Lung (tissue), 10 donors: ENCODE measurements around the gene TIMM23. TPM values are rescaled to one million over a fixed set of nuclear protein-coding genes. Genes with fewer than 3 reads are reported as not detected.
"Not testable (repeated sequence)": the region's sequence is repeated elsewhere in the genome, so short reads cannot be mapped to it uniquely, and the experiment has no call there.

ENCODE experiments used
- ATAC-seq: fragments of 200-7000 bp; cut with Tn5 transposase; one replicate; pipeline ENCODE4 v1.9.1; 2020; ENCODE audit warnings: moderate number of reproducible peaks; ENCODE audit not compliant: insufficient read depth, low FRiP score
- DNase-seq, 3 donors: peaks; one replicate each; pipeline ENCODE4 v3.0.0-alpha.2; 2013 to 2017
- H3K27ac ChIP-seq, 2 donors: one replicate each; pipeline ENCODE4 v1.5.1; 2013; ENCODE audit warnings: mild to moderate bottlenecking in 2 of 2, moderate library complexity in 2 of 2, control low read depth in 1 of 2, inconsistent platforms in 1 of 2, low read depth in 1 of 2, low read length in 1 of 2
- H3K27me3 ChIP-seq, 3 donors: one replicate each; pipeline ENCODE4 v1.5.1; 2013; ENCODE audit warnings: low read length in 2 of 3; ENCODE audit not compliant: control insufficient read depth in 3 of 3, insufficient read depth in 3 of 3
- H3K36me3 ChIP-seq, 4 donors: one replicate each; pipeline ENCODE4 v1.5.1; 2013; ENCODE audit warnings: low read length in 4 of 4, mild to moderate bottlenecking in 1 of 4, moderate library complexity in 1 of 4; ENCODE audit not compliant: control insufficient read depth in 4 of 4, insufficient read depth in 4 of 4
- H3K4me1 ChIP-seq, 5 donors: one replicate each; pipeline ENCODE4 v1.5.1; 2013; ENCODE audit warnings: low read length in 5 of 5, mild to moderate bottlenecking in 2 of 5, moderate library complexity in 1 of 5; ENCODE audit not compliant: control insufficient read depth in 5 of 5, insufficient read depth in 5 of 5
- H3K4me3 ChIP-seq: one replicate; pipeline ENCODE4 v1.5.1; 2013; ENCODE audit warnings: mild to moderate bottlenecking, control low read depth, moderate library complexity
- H3K9ac ChIP-seq, 2 donors: one replicate each; pipeline ENCODE4 v1.5.1; 2013; ENCODE audit warnings: low read length in 2 of 2, control low read depth in 1 of 2; ENCODE audit not compliant: insufficient read depth in 1 of 2
- H3K9me3 ChIP-seq, 4 donors: one replicate each; pipeline ENCODE4 v1.5.1; 2013; ENCODE audit warnings: low read length in 3 of 4, mild to moderate bottlenecking in 1 of 4, moderate library complexity in 1 of 4; ENCODE audit not compliant: control insufficient read depth in 4 of 4, insufficient read depth in 3 of 4
- WGBS, 2 donors: extraction: QIAGEN DNeasy Blood & Tissue Kit; methylation state at CpG; one replicate each; pipeline ENCODE4 v1.1.7; 2013; 5-methylcytosine and 5-hydroxymethylcytosine counted together
- polyA plus RNA-seq, 2 donors: library from polyadenylated mRNA; stranded (reverse); fragments of 200-250 nt; gene quantifications; one replicate each; pipeline ENCODE4 v1.2.1, GENCODE V29; 2013
- total RNA-seq, 2 donors: library from RNA; depleted of rRNA in 1 of 2; stranded (reverse); fragments of >200 nt in 1 of 2; gene quantifications; one replicate each; pipeline ENCODE4 v1.2.1, GENCODE V29; 2014 to 2021
- donor health status: Bipolar disorder and iron deficiency.
- donor health status: healthy.
- donor health status: DM: yes; HTN: yes; CAD: no.

Gene TIMM23
- total and polyA plus RNA-seq, 4 donors, result 37.0 to 63.1 (median 46.5) TPM

- H3K4me1 ChIP-seq, H3K4me3 ChIP-seq, ATAC-seq, H3K27me3 ChIP-seq, H3K36me3 ChIP-seq, H3K9me3 ChIP-seq, H3K27ac ChIP-seq, DNase-seq, H3K9ac ChIP-seq: not testable (repeated sequence)
- WGBS, 2 donors, result 94 to 97% methylated on average over 1 of the region's 1 CpG
Measured at GRCh38 chr10:45947363-45947762, 24.9 kb upstream of the TIMM23 start.

- not testable (repeated sequence) for H3K27ac ChIP-seq, H3K27me3 ChIP-seq, H3K4me3 ChIP-seq, H3K9ac ChIP-seq, H3K9me3 ChIP-seq, H3K36me3 ChIP-seq, ATAC-seq, H3K4me1 ChIP-seq, DNase-seq
Measured at GRCh38 chr10:45948801-45949200, 23.5 kb upstream of the TIMM23 start.

GRCh38 chr10:45954367-45954766 is 17.9 kb upstream of the TIMM23 start:
- WGBS, 2 donors, result 89% methylated on average over 4 of the region's 4 CpGs
- not testable (repeated sequence) for H3K4me3 ChIP-seq, H3K4me1 ChIP-seq, H3K36me3 ChIP-seq, H3K9ac ChIP-seq, H3K27ac ChIP-seq, ATAC-seq, H3K27me3 ChIP-seq, H3K9me3 ChIP-seq, DNase-seq

- not testable (repeated sequence) for H3K4me3 ChIP-seq, ATAC-seq, H3K9ac ChIP-seq, H3K9me3 ChIP-seq, H3K4me1 ChIP-seq, H3K36me3 ChIP-seq, H3K27me3 ChIP-seq, H3K27ac ChIP-seq
- DNase-seq, result peak in 1 of 3 donors; percentile 0
- 87 to 90% methylated on average over 3 to 4 of the region's 6 CpGs for WGBS, 2 donors
Measured at GRCh38 chr10:45956634-45957033, 15.7 kb upstream of the TIMM23 start.

- H3K4me1 ChIP-seq, H3K36me3 ChIP-seq, H3K27me3 ChIP-seq, H3K27ac ChIP-seq, H3K9me3 ChIP-seq, DNase-seq, ATAC-seq, H3K4me3 ChIP-seq, H3K9ac ChIP-seq: not testable (repeated sequence)
- 96 to 98% methylated on average over 6 of the region's 6 CpGs for WGBS, 2 donors
Measured at GRCh38 chr10:45957928-45958327, 14.4 kb upstream of the TIMM23 start.

- H3K27me3 ChIP-seq, H3K36me3 ChIP-seq, H3K4me3 ChIP-seq, H3K27ac ChIP-seq, H3K9me3 ChIP-seq, H3K9ac ChIP-seq, H3K4me1 ChIP-seq, DNase-seq, ATAC-seq: not testable (repeated sequence)
- 83 to 89% methylated on average over 6 of the region's 6 CpGs for WGBS, 2 donors
Measured at GRCh38 chr10:45962686-45963452, 9.4 kb upstream of the TIMM23 start.

GRCh38 chr10:45971019-45971418 is 1.3 kb upstream of the TIMM23 start:
- 40 to 66% methylated on average over 14 of the region's 14 CpGs for WGBS, 2 donors
- H3K4me3 ChIP-seq, H3K27ac ChIP-seq, H3K27me3 ChIP-seq, ATAC-seq, H3K36me3 ChIP-seq, DNase-seq, H3K9me3 ChIP-seq, H3K4me1 ChIP-seq: not testable (repeated sequence)
- peak overlapping the region in 1 of 2 donors; percentile 46 for H3K9ac ChIP-seq

- peak in 2 of 3 donors; percentile 5 to 30 for DNase-seq
- 1% methylated on average over 10 to 25 of the region's 25 CpGs for WGBS, 2 donors
- H3K4me1 ChIP-seq, H3K27me3 ChIP-seq, ATAC-seq, H3K36me3 ChIP-seq, H3K9me3 ChIP-seq: not testable (repeated sequence)
- Histone ChIP-seq H3K9ac (peak overlapping the region; percentile 26 to 46), H3K27ac (peak overlapping the region in 1 of 2 donors; percentile 59), H3K4me3 (peak overlapping the region; percentile 80)
Measured at GRCh38 chr10:45971742-45972105, 565 bp upstream of the TIMM23 start.
